Cardiac fibroblast (primary cell): Measurements from ENCODE around the gene E2F6.

Experiments used
- DNase-seq, 2 donors: peaks; one replicate each; pipeline versions ENCODE4 v3.0.0 to v3.0.0-alpha.2; 2010; ENCODE audit warnings: low read depth in 2 of 2
- H3K4me3 ChIP-seq, 2 donors: replicated peaks in 1 of 2; 1 replicate in 1 of 2; 2 replicates in 1 of 2; pipeline ENCODE4 v1.5.1; 2011; ENCODE audit warnings: low read depth in 2 of 2, low read length in 2 of 2, mild to moderate bottlenecking in 2 of 2, moderate library complexity in 1 of 2
- TF ChIP-seq, protein P1 (sequence below): IDR thresholded peaks from one replicate; pipeline ENCODE4 v1.5.1; 2011; ENCODE audit warnings: low read depth, mild to moderate bottlenecking, low read length, inconsistent platforms

E2F6 gene

DNA sequence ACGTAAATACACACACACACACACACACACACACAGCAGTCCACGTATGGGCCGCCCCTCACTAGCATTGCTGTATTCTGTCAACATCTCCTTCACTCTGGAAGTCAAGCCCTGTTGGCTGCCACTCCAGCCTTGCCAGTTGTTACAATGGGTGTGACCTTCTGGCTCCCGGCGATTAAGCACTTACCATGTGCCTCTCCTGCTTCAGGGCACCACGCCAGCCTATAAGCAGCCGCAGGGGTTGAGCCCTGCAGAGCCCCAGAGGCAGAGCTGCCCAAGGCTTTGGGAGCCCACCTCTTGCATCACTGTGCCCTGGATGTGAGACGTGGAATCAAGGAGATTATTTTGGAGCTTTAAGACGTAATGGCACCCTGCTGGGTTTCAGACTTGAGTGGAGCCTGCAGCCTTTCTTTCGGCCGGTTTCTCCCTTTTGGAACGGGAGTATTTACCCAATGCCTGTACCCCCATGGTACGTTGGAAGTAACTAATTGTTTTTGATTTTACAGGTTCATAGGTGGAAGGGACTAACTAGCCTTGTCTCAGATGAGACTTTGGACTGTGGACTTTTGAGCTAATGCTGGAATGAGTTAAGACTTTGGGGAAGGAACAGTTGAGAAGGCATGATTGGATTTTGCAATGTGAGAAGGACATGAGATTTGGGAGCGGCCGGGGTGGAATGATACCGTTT, 67.1 kb downstream of the E2F6 start:
- no peak for DNase-seq
- no peak overlapping the region for H3K4me3 ChIP-seq
- TF ChIP-seq, protein P1, sequence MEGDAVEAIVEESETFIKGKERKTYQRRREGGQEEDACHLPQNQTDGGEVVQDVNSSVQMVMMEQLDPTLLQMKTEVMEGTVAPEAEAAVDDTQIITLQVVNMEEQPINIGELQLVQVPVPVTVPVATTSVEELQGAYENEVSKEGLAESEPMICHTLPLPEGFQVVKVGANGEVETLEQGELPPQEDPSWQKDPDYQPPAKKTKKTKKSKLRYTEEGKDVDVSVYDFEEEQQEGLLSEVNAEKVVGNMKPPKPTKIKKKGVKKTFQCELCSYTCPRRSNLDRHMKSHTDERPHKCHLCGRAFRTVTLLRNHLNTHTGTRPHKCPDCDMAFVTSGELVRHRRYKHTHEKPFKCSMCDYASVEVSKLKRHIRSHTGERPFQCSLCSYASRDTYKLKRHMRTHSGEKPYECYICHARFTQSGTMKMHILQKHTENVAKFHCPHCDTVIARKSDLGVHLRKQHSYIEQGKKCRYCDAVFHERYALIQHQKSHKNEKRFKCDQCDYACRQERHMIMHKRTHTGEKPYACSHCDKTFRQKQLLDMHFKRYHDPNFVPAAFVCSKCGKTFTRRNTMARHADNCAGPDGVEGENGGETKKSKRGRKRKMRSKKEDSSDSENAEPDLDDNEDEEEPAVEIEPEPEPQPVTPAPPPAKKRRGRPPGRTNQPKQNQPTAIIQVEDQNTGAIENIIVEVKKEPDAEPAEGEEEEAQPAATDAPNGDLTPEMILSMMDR, result no peak

DNA sequence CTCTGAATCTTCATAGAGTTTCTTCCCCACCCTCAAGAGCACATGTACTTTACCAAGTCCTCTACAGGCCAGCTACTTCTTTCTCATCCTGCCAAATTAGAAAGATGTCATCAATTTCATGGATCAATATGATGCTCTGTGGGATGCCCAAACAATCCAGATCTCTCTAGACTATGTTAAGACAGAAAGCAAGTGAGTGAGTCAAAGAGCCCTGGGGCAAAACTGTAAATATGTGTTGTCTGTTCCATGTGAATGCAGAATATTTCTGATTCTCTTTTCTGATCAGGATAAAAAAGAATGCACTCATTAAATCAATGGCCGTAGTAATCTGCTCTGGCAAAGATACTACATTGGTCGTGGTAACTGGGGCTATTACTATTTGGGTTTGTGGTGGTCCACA, 68.4 kb downstream of the E2F6 start:
- H3K4me3 ChIP-seq, result no peak overlapping the region
- TF ChIP-seq, protein P1, result no peak
- DNase-seq, result no peak

DNA sequence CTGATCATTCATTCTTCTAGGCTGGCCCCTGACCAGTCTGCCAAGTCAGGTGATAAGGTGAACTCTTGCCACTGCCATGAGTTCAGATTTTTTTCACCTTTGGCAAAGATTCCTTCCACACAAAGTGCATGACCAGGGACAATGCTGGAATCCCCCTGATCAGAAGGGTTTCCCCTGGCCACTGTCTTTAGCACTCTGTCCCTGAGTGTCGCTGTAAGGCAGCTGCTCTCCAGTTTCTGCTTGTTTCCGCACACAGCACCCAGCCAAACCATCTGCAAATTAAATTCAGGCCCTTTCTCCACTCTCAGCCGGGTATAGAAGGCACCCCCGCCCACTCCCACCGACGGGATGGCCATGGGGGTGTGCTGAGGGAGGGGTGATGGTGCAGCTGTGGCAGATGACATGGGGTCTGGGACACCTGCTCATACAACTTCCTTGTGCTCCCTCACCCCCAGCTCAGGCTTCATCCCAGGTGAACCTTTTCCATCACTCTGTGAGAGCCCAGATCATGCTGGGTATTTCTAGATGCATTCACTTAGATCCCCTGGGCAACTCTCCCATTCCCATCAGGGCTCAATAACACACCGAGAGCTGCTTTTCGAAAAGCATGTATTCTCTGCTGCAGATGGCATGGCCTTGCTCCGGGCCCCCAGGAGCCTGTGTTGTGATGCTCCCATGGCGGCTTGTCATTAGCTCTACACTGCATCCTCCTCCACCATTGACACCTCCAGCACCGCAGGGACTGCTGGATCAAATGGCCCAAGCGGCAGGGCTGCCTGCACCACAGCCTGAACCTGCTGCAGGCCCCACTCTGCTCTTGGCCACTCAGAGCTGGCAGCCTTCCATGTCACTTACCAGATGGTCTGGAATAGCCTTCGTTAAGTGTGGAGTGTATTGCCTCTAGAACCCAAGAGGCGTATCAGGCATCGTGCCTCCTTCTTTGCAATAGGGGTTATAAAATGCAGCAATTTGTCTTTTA, 69.2 kb downstream of the E2F6 start:
- no peak for DNase-seq
- no peak overlapping the region for H3K4me3 ChIP-seq
- TF ChIP-seq, protein P1, result no peak

DNA sequence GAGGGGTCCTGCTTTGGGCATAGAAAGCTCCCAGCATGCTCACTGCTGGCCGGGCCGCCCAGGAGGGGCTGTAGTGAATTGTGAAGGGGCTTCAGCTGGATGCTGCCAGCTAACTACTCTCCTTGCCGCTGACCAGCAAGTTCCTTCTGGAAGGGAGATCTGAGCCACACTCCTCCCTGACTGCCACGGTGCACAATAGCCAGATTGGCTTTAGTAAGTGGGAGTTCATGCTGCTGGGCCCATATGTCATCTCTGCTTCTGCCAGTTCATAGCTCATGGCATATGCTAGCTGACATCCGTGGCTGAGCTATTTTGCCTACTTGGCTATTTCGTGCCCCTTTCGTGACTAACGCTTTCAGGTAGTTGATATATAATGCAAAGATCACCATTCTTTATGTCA, 69.9 kb downstream of the E2F6 start:
- TF ChIP-seq, protein P1, result no peak
- no peak overlapping the region for H3K4me3 ChIP-seq
- DNase-seq, result no peak

DNA sequence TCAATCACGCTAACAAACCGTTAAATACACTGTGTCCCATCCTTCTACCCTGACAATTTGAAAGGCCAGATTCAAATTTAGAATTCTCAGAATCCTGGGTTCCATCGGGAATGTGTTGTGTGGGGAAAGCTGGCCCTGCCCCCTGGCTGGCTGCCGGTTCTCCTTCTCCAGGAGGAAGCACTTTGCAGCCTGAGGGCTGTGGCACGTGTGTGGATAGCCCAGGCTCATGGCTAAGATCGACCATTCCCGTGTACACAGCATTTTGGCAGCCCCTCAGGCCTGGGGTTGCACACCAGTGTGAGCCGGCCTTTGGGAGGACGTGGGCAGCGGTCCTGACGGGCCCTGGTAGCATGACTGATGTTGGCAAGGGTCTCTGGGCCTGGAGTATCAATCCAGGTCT, 70.6 kb downstream of the E2F6 start:
- TF ChIP-seq, protein P1, result no peak
- no peak overlapping the region for H3K4me3 ChIP-seq
- DNase-seq, result no peak
